Mesothelial cell of epicardium (in vitro differentiated cells): Measurements from ENCODE around the gene VGLL4. TPM values are rescaled to one million over a fixed set of nuclear protein-coding genes. Genes with fewer than 3 reads are reported as not detected.
A peak's percentile ranks its signal among the peaks of the same experiment; 100 is the strongest.

Experiments used
- DNase-seq, 2 experiments: peaks; one replicate each; pipeline ENCODE4 v3.0.0; 2021; ENCODE audit warnings: low spot score in 2 of 2; ENCODE audit not compliant: unreplicated experiment in 2 of 2
- H3K27ac Mint-ChIP-seq: 2 replicates; pipeline ENCODE4 v1.8.0; 2021; ENCODE audit warnings: mixed read lengths
- H3K27me3 Mint-ChIP-seq: 2 replicates; pipeline ENCODE4 v1.8.0; 2021; ENCODE audit warnings: low read depth, mixed read lengths
- H3K36me3 Mint-ChIP-seq: 2 replicates; pipeline ENCODE4 v1.8.0; 2021; ENCODE audit warnings: mixed read lengths
- H3K4me1 Mint-ChIP-seq: 2 replicates; pipeline ENCODE4 v1.8.0; 2021; ENCODE audit warnings: mixed read lengths
- H3K4me3 Mint-ChIP-seq: 2 replicates; pipeline ENCODE4 v1.8.0; 2021; ENCODE audit warnings: mild to moderate bottlenecking, moderate library complexity, mixed read lengths
- H3K9me3 Mint-ChIP-seq: 2 replicates; pipeline ENCODE4 v1.8.0; 2021; ENCODE audit warnings: mixed read lengths
- CTCF ChIP-seq: fragments of 200-600 bp; sonication (generic); IDR thresholded peaks from one replicate; pipeline ENCODE4 v1.5.0; 2021; ENCODE audit warnings: antibody characterized with exemption; ENCODE audit not compliant: unreplicated experiment
- total RNA-seq: library from RNA; stranded (reverse); gene quantifications from 3 replicates; pipeline ENCODE4 v1.2.1, GENCODE V29; 2021

Gene VGLL4
- total RNA-seq, 1 donor from 2014 or later: 140 TPM

GRCh38 chr3:11612515-11613188 is 31.1 kb downstream of the VGLL4 start:
- no peaks in the 10 kb centered on the region for H3K9me3 Mint-ChIP-seq
- no peak for TF ChIP-seq CTCF
- no peaks in the 10 kb centered on the region for H3K36me3 Mint-ChIP-seq
- peak overlapping the region; percentile 69 for H3K27ac Mint-ChIP-seq
- peaks cover 90% of the 10 kb centered on the region for H3K4me1 Mint-ChIP-seq
- no peak for DNase-seq
- no peak overlapping the region for H3K4me3 Mint-ChIP-seq
- no peaks in the 10 kb centered on the region for H3K27me3 Mint-ChIP-seq

- DNase-seq: no peak
- Mint-ChIP-seq H3K36me3 (no peaks in the 10 kb centered on the region), H3K27me3 (no peaks in the 10 kb centered on the region), H3K4me3 (no peak overlapping the region), H3K27ac (peak overlapping the region; percentile 70), H3K9me3 (no peaks in the 10 kb centered on the region), H3K4me1 (peaks cover 82% of the 10 kb centered on the region)
- TF ChIP-seq CTCF: no peak
These were observed 32.3 kb downstream of the VGLL4 start for GRCh38 chr3:11611341-11611799.

- peak overlapping the region; percentile 92 for H3K27ac Mint-ChIP-seq
- H3K4me3 Mint-ChIP-seq: peak overlapping the region; percentile 43
- no peaks in the 10 kb centered on the region for H3K27me3 Mint-ChIP-seq
- TF ChIP-seq CTCF: no peak
- no peaks in the 10 kb centered on the region for H3K36me3 Mint-ChIP-seq
- DNase-seq: no peak
- no peaks in the 10 kb centered on the region for H3K9me3 Mint-ChIP-seq
- H3K4me1 Mint-ChIP-seq: peaks cover 82% of the 10 kb centered on the region
These were observed 32.9 kb downstream of the VGLL4 start for GRCh38 chr3:11610700-11611275.

GRCh38 chr3:11610044-11610671 is 33.6 kb downstream of the VGLL4 start:
- Mint-ChIP-seq H3K27me3 (no peaks in the 10 kb centered on the region), H3K9me3 (no peaks in the 10 kb centered on the region), H3K4me3 (peak overlapping the region; percentile 43), H3K27ac (peak overlapping the region; percentile 92), H3K36me3 (no peaks in the 10 kb centered on the region), H3K4me1 (peaks cover 82% of the 10 kb centered on the region)
- no peak for DNase-seq
- TF ChIP-seq CTCF: no peak

- Mint-ChIP-seq H3K27ac (peak overlapping the region; percentile 92), H3K27me3 (no peaks in the 10 kb centered on the region), H3K4me3 (peak overlapping the region; percentile 43), H3K4me1 (peaks cover 80% of the 10 kb centered on the region), H3K36me3 (no peaks in the 10 kb centered on the region), H3K9me3 (no peaks in the 10 kb centered on the region)
- no peak for TF ChIP-seq CTCF
- no peak for DNase-seq
These were observed 34.2 kb downstream of the VGLL4 start for GRCh38 chr3:11609481-11609880.
